Measurements from ENCODE around the gene TMEM200C.

GRCh38 chr18:5930789-5931188 is 35.5 kb upstream of the TMEM200C start:
- TF ChIP-seq TARDBP (IDR thresholded peaks at IDR 0.05), result no peak
- no peak for TF ChIP-seq FOXM1 (IDR thresholded peaks at IDR 0.05; ENCODE audit: borderline replicate concordance)
- TF ChIP-seq SP1 (IDR thresholded peaks at IDR 0.05), result no peak
- no peak for TF ChIP-seq PKNOX1 (IDR thresholded peaks at IDR 0.05)
- no peak for TF ChIP-seq FOXK2 (IDR thresholded peaks at IDR 0.05)
- no peak for TF ChIP-seq L3MBTL2 (conservative IDR thresholded peaks at IDR 0.05)
- no peak for TF ChIP-seq HDGF (IDR thresholded peaks at IDR 0.05; ENCODE audit: borderline replicate concordance)
- TF ChIP-seq BHLHE40 (IDR thresholded peaks at IDR 0.05; ENCODE audit: borderline replicate concordance), result no peak
- no peak for TF ChIP-seq ZNF384 (IDR thresholded peaks at IDR 0.05)
- TF ChIP-seq ARNT (IDR thresholded peaks at IDR 0.05), result no peak
